HG03039 (cell line): ENCODE results near the gene VRK2.
"Not testable (repeated sequence)": the region's sequence is repeated elsewhere in the genome, so short reads cannot be mapped to it uniquely, and the experiment has no call there.

Experiments
- ATAC-seq: cut with Tn5 transposase; IDR thresholded peaks from one replicate; pipeline ENCODE4 v1.9.1; 2021; ENCODE audit warnings: mild to moderate bottlenecking, moderate library complexity; ENCODE audit not compliant: unreplicated experiment

Gene VRK2

GRCh38 chr2:58052978-58053377, 6.4 kb downstream of the VRK2 start:
- no peak for ATAC-seq

- no peak for ATAC-seq
These were observed 7.7 kb downstream of the VRK2 start for GRCh38 chr2:58054264-58054663.

GRCh38 chr2:58055033-58055786, 8.6 kb downstream of the VRK2 start:
- no peak for ATAC-seq

GRCh38 chr2:58056192-58056916, 9.7 kb downstream of the VRK2 start:
- ATAC-seq: no peak

GRCh38 chr2:58057707-58058530, 11.3 kb downstream of the VRK2 start:
- ATAC-seq: no peak

GRCh38 chr2:58063641-58064040, 17.0 kb downstream of the VRK2 start:
- ATAC-seq: no peak

GRCh38 chr2:58064086-58064485, 17.5 kb downstream of the VRK2 start:
- no peak for ATAC-seq

GRCh38 chr2:58065248-58065647, 18.6 kb downstream of the VRK2 start:
- ATAC-seq: no peak

- ATAC-seq: no peak
These were observed 20.4 kb downstream of the VRK2 start for GRCh38 chr2:58067001-58067400.

GRCh38 chr2:58070765-58071164, 24.2 kb downstream of the VRK2 start:
- no peak for ATAC-seq

- ATAC-seq: no peak
These were observed 25.5 kb downstream of the VRK2 start for GRCh38 chr2:58072102-58072501.

- ATAC-seq: no peak
These were observed 26.4 kb downstream of the VRK2 start for GRCh38 chr2:58073008-58073407.

- ATAC-seq: no peak
These were observed 27.1 kb downstream of the VRK2 start for GRCh38 chr2:58073751-58074150.

- no peak for ATAC-seq
These were observed 34.4 kb downstream of the VRK2 start for GRCh38 chr2:58081000-58081399.

GRCh38 chr2:58089081-58089480, 42.5 kb downstream of the VRK2 start:
- ATAC-seq: no peak

- not testable (repeated sequence) for ATAC-seq
These were observed 46.2 kb downstream of the VRK2 start for GRCh38 chr2:58092772-58093171.

GRCh38 chr2:58097025-58097424, 50.4 kb downstream of the VRK2 start:
- ATAC-seq: no peak

- no peak for ATAC-seq
These were observed 51.9 kb downstream of the VRK2 start for GRCh38 chr2:58098254-58099095.

GRCh38 chr2:58099096-58099769, 52.6 kb downstream of the VRK2 start:
- ATAC-seq: no peak

GRCh38 chr2:58101500-58101899, 54.9 kb downstream of the VRK2 start:
- no peak for ATAC-seq
